ENCODE measurements around the gene PROM1. TPM values are rescaled to one million over a fixed set of nuclear protein-coding genes. Genes with fewer than 3 reads are reported as not detected.

Gene PROM1
- total RNA-seq, 1 donor from 2014 or later: 12.4 TPM

GRCh38 chr4:15988222-15988621, 95.6 kb downstream of the PROM1 start:
- TF ChIP-seq CTCF (IDR thresholded peaks at IDR 0.05; ENCODE audit: unreplicated experiment): no peak
- no peaks in the 10 kb centered on the region for H3K9me3 Mint-ChIP-seq
- no peak overlapping the region for H3K27ac Mint-ChIP-seq
- H3K4me1 Mint-ChIP-seq: peaks cover 12% of the 10 kb centered on the region
- no peak for DNase-seq (ENCODE audit: low spot score in 2 of 2, unreplicated experiment in 2 of 2)
- H3K27me3 Mint-ChIP-seq (ENCODE audit: low read depth): no peaks in the 10 kb centered on the region
- peaks cover 2% of the 10 kb centered on the region for H3K36me3 Mint-ChIP-seq
- H3K4me3 Mint-ChIP-seq: no peak overlapping the region

- peaks cover 2% of the 10 kb centered on the region for H3K36me3 Mint-ChIP-seq
- no peak for DNase-seq (ENCODE audit: low spot score in 2 of 2, unreplicated experiment in 2 of 2)
- no peak overlapping the region for H3K4me3 Mint-ChIP-seq
- peaks cover 10% of the 10 kb centered on the region for H3K4me1 Mint-ChIP-seq
- no peak overlapping the region for H3K27ac Mint-ChIP-seq
- no peak for TF ChIP-seq CTCF (IDR thresholded peaks at IDR 0.05; ENCODE audit: unreplicated experiment)
- H3K9me3 Mint-ChIP-seq: no peaks in the 10 kb centered on the region
- no peaks in the 10 kb centered on the region for H3K27me3 Mint-ChIP-seq (ENCODE audit: low read depth)
Observed at GRCh38 chr4:15986907-15987306, 96.9 kb downstream of the PROM1 start.

- Mint-ChIP-seq H3K27me3 (ENCODE audit: low read depth) (no peaks in the 10 kb centered on the region), H3K36me3 (peaks cover 2% of the 10 kb centered on the region), H3K27ac (no peak overlapping the region), H3K9me3 (no peaks in the 10 kb centered on the region), H3K4me1 (peaks cover 4% of the 10 kb centered on the region), H3K4me3 (no peak overlapping the region)
- DNase-seq (ENCODE audit: low spot score in 2 of 2, unreplicated experiment in 2 of 2): no peak
- TF ChIP-seq CTCF (IDR thresholded peaks at IDR 0.05; ENCODE audit: unreplicated experiment): no peak
Observed at GRCh38 chr4:15983610-15984009, 100.2 kb downstream of the PROM1 start.

- H3K4me3 Mint-ChIP-seq: no peak overlapping the region
- no peak for DNase-seq (ENCODE audit: low spot score in 2 of 2, unreplicated experiment in 2 of 2)
- TF ChIP-seq CTCF (IDR thresholded peaks at IDR 0.05; ENCODE audit: unreplicated experiment): no peak
Observed at GRCh38 chr4:15982842-15983524, 100.8 kb downstream of the PROM1 start.

GRCh38 chr4:15976456-15977447, 107.1 kb downstream of the PROM1 start:
- no peaks in the 10 kb centered on the region for H3K27me3 Mint-ChIP-seq (ENCODE audit: low read depth)
- DNase-seq (ENCODE audit: low spot score in 2 of 2, unreplicated experiment in 2 of 2): no peak
- H3K27ac Mint-ChIP-seq: no peak overlapping the region
- TF ChIP-seq CTCF (IDR thresholded peaks at IDR 0.05; ENCODE audit: unreplicated experiment): no peak
- peaks cover 2% of the 10 kb centered on the region for H3K4me1 Mint-ChIP-seq
- H3K9me3 Mint-ChIP-seq: no peaks in the 10 kb centered on the region
- H3K36me3 Mint-ChIP-seq: no peaks in the 10 kb centered on the region
- H3K4me3 Mint-ChIP-seq: no peak overlapping the region

More at GRCh38 chr4:15982842-15983524, 100.8 kb downstream of the PROM1 start:
- no peaks in the 10 kb centered on the region for H3K9me3 Mint-ChIP-seq
- no peaks in the 10 kb centered on the region for H3K27me3 Mint-ChIP-seq (ENCODE audit: low read depth)
- peaks cover 2% of the 10 kb centered on the region for H3K36me3 Mint-ChIP-seq
- peaks cover 4% of the 10 kb centered on the region for H3K4me1 Mint-ChIP-seq
- H3K27ac Mint-ChIP-seq: no peak overlapping the region

Data from mesothelial cell of epicardium (in vitro differentiated cells).